GM12891 (cell line): ENCODE results near the gene C1orf35.

ENCODE experiments used
- POLR2A ChIP-seq: IDR thresholded peaks from 2 replicates; pipeline ENCODE4 v1.6.1; 2011; ENCODE audit warnings: low read depth, low read length, control low read depth
- POLR2AphosphoS5 ChIP-seq: IDR thresholded peaks from 2 replicates; pipeline ENCODE4 v1.6.1; 2011; ENCODE audit warnings: low read depth, low read length, control low read depth

GRCh38 chr1:228114827-228115226 lies 11.7 kb upstream of the C1orf35 start:
- TF ChIP-seq POLR2AphosphoS5 (no peak), POLR2A (no peak)
